WTC11 (cell line): ENCODE results near the gene ZNF10. TPM values are rescaled to one million over a fixed set of nuclear protein-coding genes. Genes with fewer than 3 reads are reported as not detected.

Experiments
- ATF1 ChIP-seq: sonication (generic); formaldehyde crosslinking; IDR thresholded peaks from 2 replicates; pipeline ENCODE4 v1.8.1; 2023; ENCODE audit warnings: mild to moderate bottlenecking, moderate library complexity, missing genetic modification reagents
- CBFB ChIP-seq: sonication (generic); formaldehyde crosslinking; IDR thresholded peaks from 2 replicates; pipeline ENCODE4 v1.8.1; 2022; ENCODE audit warnings: mild to moderate bottlenecking, low read depth, missing genetic modification reagents
- CREB1 ChIP-seq: sonication (generic); formaldehyde crosslinking; IDR thresholded peaks from 2 replicates; pipeline ENCODE4 v1.8.0; 2023; ENCODE audit warnings: mild to moderate bottlenecking, missing genetic modification reagents
- CREM ChIP-seq: sonication (generic); formaldehyde crosslinking; IDR thresholded peaks from 2 replicates; pipeline ENCODE4 v1.8.1; 2022; ENCODE audit warnings: mild to moderate bottlenecking, missing genetic modification reagents, moderate library complexity
- E2F1 ChIP-seq: sonication (generic); formaldehyde crosslinking; IDR thresholded peaks from 2 replicates; pipeline ENCODE4 v1.8.0; 2022; ENCODE audit warnings: mild to moderate bottlenecking, missing genetic modification reagents
- ELF4 ChIP-seq: sonication (generic); formaldehyde crosslinking; IDR thresholded peaks from 2 replicates; pipeline ENCODE4 v1.8.1; 2022; ENCODE audit warnings: low read depth, mild to moderate bottlenecking, moderate library complexity, missing genetic modification reagents
- ESRRA ChIP-seq: sonication (generic); formaldehyde crosslinking; IDR thresholded peaks from 2 replicates; pipeline ENCODE4 v1.8.1; 2022; ENCODE audit warnings: mild to moderate bottlenecking, missing genetic modification reagents, borderline replicate concordance
- ETV6 ChIP-seq: sonication (generic); formaldehyde crosslinking; IDR thresholded peaks from 2 replicates; pipeline ENCODE4 v1.8.1; 2022; ENCODE audit warnings: mild to moderate bottlenecking, missing genetic modification reagents
- JAZF1 ChIP-seq: fragments of 250-450 bp; sonication (Bioruptor Pico); IDR thresholded peaks from 2 replicates; pipeline ENCODE4 v1.9.0; 2021; ENCODE audit warnings: moderate library complexity, mild to moderate bottlenecking, inconsistent platforms
- MAX ChIP-seq: sonication (generic); formaldehyde crosslinking; IDR thresholded peaks from 2 replicates; pipeline ENCODE4 v1.8.0; 2022; ENCODE audit warnings: mild to moderate bottlenecking, missing genetic modification reagents
- NFATC4 ChIP-seq: fragments of 250-450 bp; sonication (Bioruptor Pico); IDR thresholded peaks from 2 replicates; pipeline ENCODE4 v1.9.0; 2021; ENCODE audit warnings: mild to moderate bottlenecking
- NFYB ChIP-seq: sonication (generic); formaldehyde crosslinking; conservative IDR thresholded peaks from 2 replicates; pipeline ENCODE4 v1.8.0; 2022; ENCODE audit warnings: low read depth, missing genetic modification reagents
- NR2C2 ChIP-seq: sonication (generic); formaldehyde crosslinking; IDR thresholded peaks from 2 replicates; pipeline ENCODE4 v1.8.0; 2022; ENCODE audit warnings: mild to moderate bottlenecking, missing genetic modification reagents
- PRRX2 ChIP-seq: fragments of 250-450 bp; sonication (Bioruptor Pico); IDR thresholded peaks from 2 replicates; pipeline ENCODE4 v1.8.0; 2021; ENCODE audit warnings: mild to moderate bottlenecking
- SMAD4 ChIP-seq: sonication (generic); formaldehyde crosslinking; IDR thresholded peaks from 2 replicates; pipeline ENCODE4 v1.8.0; 2022; ENCODE audit warnings: mild to moderate bottlenecking, missing genetic modification reagents
- STAT6 ChIP-seq: sonication (generic); formaldehyde crosslinking; conservative IDR thresholded peaks from 2 replicates; pipeline ENCODE4 v1.8.1; 2023; ENCODE audit warnings: mild to moderate bottlenecking, low read depth, missing genetic modification reagents, moderate library complexity
- USF1 ChIP-seq: sonication (generic); formaldehyde crosslinking; IDR thresholded peaks from 2 replicates; pipeline ENCODE4 v1.8.0; 2022; ENCODE audit warnings: mild to moderate bottlenecking, missing genetic modification reagents
- ZNF263 ChIP-seq: sonication (generic); formaldehyde crosslinking; IDR thresholded peaks from 2 replicates; pipeline ENCODE4 v1.8.1; 2022; ENCODE audit warnings: low read depth, mild to moderate bottlenecking, moderate library complexity, missing genetic modification reagents
- ZNF416 ChIP-seq: fragments of 250-450 bp; sonication (Bioruptor Pico); IDR thresholded peaks from 2 replicates; pipeline ENCODE4 v1.9.0; 2021; ENCODE audit warnings: mild to moderate bottlenecking, inconsistent platforms
- ZNF423 ChIP-seq: fragments of 250-450 bp; sonication (Bioruptor Pico); IDR thresholded peaks from 2 replicates; pipeline ENCODE4 v2.1.2; 2022; ENCODE audit warnings: mild to moderate bottlenecking, moderate library complexity
- total RNA-seq: library from RNA; stranded (reverse); gene quantifications from 3 replicates; pipeline ENCODE4 v1.2.3, GENCODE V29; 2021
- TF ChIP-seq, protein P1 (sequence below): fragments of 200-600 bp; IDR thresholded peaks from 2 replicates; pipeline ENCODE4 v1.8.0; 2022; ENCODE audit warnings: antibody characterized with exemption
- TF ChIP-seq, protein P2 (sequence below): sonication (generic); formaldehyde crosslinking; IDR thresholded peaks from 2 replicates; pipeline ENCODE4 v1.8.1; 2022; ENCODE audit warnings: missing genetic modification reagents, borderline replicate concordance
- TF ChIP-seq, protein P3 (sequence below): fragments of 250-450 bp; sonication (Bioruptor Pico); conservative IDR thresholded peaks from 2 replicates; pipeline ENCODE4 v1.9.0; 2021; ENCODE audit warnings: mild to moderate bottlenecking
- TF ChIP-seq, protein P4 (sequence below): sonication (generic); formaldehyde crosslinking; IDR thresholded peaks from 2 replicates; pipeline ENCODE4 v1.8.1; 2023; ENCODE audit warnings: mild to moderate bottlenecking, missing genetic modification reagents, borderline replicate concordance

ZNF10 gene
- total RNA-seq, 1 experiment from 2014 or later: 10.5 TPM

DNA sequence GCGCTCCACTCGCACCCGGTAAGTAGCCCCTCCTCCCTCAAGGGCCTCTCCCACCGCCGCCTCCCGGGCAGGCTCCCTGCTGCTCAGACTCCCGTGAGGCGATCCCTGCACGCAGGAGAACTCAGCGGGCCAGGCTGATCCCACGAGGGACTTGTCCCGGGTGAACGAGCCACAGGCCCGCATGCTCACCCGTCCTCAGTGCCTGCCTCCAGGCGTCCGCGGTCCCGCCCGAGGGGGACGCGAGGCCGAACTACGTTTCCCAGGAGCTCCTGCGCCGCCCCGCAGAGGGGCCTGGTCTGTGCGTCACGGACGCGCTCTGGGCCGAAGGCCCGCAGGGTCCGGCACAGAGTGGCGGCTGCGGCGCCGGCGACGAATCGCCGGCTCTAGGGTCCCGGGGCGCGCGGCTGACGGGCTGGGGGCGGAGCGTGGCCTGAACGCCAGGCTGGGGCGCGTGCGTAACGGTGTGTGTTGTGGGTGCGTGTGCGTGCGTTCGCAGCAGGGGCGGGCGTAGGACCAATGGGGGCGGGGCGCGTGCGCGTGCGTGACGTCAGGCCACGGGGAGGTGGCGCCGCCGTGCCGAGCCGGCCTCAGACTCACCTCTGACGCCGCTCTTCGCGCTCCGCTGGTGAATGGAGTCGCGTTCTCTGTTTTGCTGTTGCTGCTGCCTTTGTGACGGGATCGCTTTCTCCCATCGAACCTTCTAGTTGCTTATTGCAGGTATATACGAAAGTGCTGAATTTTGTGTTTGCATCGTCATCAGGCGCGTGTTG is at the start of gene ZNF10, which contains the start of gene ZNF891 (continued):
- TF ChIP-seq USF1: peak; percentile 77; the same call in 1 of the 2 replicates
- peak; percentile 40; the same call in 1 of the 2 replicates for TF ChIP-seq NFYB
- no peak for TF ChIP-seq CREB1 (CRISPR knock-in tag)
- no peak for TF ChIP-seq ETV6 (CRISPR knock-in tag)
- TF ChIP-seq MAX (CRISPR knock-in tag): peak; percentile 91
- TF ChIP-seq SMAD4 (CRISPR knock-in tag): no peak
- TF ChIP-seq, protein P1, sequence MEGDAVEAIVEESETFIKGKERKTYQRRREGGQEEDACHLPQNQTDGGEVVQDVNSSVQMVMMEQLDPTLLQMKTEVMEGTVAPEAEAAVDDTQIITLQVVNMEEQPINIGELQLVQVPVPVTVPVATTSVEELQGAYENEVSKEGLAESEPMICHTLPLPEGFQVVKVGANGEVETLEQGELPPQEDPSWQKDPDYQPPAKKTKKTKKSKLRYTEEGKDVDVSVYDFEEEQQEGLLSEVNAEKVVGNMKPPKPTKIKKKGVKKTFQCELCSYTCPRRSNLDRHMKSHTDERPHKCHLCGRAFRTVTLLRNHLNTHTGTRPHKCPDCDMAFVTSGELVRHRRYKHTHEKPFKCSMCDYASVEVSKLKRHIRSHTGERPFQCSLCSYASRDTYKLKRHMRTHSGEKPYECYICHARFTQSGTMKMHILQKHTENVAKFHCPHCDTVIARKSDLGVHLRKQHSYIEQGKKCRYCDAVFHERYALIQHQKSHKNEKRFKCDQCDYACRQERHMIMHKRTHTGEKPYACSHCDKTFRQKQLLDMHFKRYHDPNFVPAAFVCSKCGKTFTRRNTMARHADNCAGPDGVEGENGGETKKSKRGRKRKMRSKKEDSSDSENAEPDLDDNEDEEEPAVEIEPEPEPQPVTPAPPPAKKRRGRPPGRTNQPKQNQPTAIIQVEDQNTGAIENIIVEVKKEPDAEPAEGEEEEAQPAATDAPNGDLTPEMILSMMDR: no peak
- TF ChIP-seq, protein P2, sequence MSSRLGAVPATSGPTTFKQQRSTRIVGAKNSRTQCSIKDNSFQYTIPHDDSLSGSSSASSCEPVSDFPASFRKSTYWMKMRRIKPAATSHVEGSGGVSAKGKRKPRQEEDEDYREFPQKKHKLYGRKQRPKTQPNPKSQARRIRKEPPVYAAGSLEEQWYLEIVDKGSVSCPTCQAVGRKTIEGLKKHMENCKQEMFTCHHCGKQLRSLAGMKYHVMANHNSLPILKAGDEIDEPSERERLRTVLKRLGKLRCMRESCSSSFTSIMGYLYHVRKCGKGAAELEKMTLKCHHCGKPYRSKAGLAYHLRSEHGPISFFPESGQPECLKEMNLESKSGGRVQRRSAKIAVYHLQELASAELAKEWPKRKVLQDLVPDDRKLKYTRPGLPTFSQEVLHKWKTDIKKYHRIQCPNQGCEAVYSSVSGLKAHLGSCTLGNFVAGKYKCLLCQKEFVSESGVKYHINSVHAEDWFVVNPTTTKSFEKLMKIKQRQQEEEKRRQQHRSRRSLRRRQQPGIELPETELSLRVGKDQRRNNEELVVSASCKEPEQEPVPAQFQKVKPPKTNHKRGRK (CRISPR knock-in tag): no peak
- TF ChIP-seq, protein P3, sequence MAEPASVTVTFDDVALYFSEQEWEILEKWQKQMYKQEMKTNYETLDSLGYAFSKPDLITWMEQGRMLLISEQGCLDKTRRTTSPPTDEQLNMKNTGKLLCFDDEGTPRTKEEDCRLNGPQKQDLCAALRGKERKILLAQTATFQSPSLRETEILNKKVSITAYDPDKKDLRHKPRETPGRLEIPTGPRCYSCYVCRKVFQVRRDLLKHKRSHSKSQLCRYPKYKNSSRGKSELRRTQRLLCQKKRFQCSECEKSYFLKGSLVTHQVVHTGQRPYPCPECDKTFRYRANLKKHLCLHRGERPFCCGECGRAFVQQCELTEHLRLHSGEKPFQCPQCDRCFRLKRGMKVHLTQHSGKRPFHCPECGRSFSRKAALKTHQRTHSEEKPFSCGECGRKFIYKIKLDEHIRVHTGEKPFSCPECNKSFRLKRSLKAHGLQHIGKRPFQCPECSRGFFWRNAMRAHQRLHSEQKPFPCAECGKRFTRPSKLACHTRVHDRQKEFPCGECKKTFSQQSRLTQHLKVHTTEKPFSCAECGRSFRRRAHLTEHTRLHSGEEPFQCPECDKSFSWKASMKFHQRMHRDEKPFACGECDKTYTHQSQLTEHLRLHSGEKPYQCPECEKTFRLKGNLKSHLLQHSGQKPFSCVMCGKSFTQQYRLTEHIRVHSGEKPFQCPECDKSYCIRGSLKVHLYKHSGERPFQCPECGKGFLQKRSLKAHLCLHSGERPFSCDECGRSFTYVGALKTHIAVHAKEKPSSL (CRISPR knock-in tag): no peak
- no peak for TF ChIP-seq CBFB
- TF ChIP-seq ZNF423: peak; percentile 38; the same call in 1 of the 2 replicates
- TF ChIP-seq JAZF1 (CRISPR knock-in tag): no peak
- peak; percentile 93 for TF ChIP-seq CREM (CRISPR knock-in tag)
- no peak; the same call in 1 of the 2 replicates for TF ChIP-seq ATF1 (CRISPR knock-in tag)
- no peak for TF ChIP-seq ZNF416
- no peak for TF ChIP-seq ZNF263 (CRISPR knock-in tag)
- no peak for TF ChIP-seq PRRX2
- TF ChIP-seq NR2C2 (CRISPR knock-in tag): no peak
- TF ChIP-seq, protein P4, sequence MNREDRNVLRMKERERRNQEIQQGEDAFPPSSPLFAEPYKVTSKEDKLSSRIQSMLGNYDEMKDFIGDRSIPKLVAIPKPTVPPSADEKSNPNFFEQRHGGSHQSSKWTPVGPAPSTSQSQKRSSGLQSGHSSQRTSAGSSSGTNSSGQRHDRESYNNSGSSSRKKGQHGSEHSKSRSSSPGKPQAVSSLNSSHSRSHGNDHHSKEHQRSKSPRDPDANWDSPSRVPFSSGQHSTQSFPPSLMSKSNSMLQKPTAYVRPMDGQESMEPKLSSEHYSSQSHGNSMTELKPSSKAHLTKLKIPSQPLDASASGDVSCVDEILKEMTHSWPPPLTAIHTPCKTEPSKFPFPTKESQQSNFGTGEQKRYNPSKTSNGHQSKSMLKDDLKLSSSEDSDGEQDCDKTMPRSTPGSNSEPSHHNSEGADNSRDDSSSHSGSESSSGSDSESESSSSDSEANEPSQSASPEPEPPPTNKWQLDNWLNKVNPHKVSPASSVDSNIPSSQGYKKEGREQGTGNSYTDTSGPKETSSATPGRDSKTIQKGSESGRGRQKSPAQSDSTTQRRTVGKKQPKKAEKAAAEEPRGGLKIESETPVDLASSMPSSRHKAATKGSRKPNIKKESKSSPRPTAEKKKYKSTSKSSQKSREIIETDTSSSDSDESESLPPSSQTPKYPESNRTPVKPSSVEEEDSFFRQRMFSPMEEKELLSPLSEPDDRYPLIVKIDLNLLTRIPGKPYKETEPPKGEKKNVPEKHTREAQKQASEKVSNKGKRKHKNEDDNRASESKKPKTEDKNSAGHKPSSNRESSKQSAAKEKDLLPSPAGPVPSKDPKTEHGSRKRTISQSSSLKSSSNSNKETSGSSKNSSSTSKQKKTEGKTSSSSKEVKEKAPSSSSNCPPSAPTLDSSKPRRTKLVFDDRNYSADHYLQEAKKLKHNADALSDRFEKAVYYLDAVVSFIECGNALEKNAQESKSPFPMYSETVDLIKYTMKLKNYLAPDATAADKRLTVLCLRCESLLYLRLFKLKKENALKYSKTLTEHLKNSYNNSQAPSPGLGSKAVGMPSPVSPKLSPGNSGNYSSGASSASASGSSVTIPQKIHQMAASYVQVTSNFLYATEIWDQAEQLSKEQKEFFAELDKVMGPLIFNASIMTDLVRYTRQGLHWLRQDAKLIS: no peak
- TF ChIP-seq ELF4 (CRISPR knock-in tag): no peak
- TF ChIP-seq E2F1 (CRISPR knock-in tag): no peak
- no peak for TF ChIP-seq STAT6 (CRISPR knock-in tag)
- no peak for TF ChIP-seq NFATC4 (CRISPR knock-in tag)
- peak; percentile 54; the same call in 1 of the 2 replicates for TF ChIP-seq ESRRA (CRISPR knock-in tag)
